Choroid plexus epithelial cell (primary cell): ENCODE results near the gene TUBB.
"Not testable (repeated sequence)": the region's sequence is repeated elsewhere in the genome, so short reads cannot be mapped to it uniquely, and the experiment has no call there.

Source experiments
- DNase-seq: peaks from one replicate; pipeline ENCODE4 v3.0.0-alpha.2; 2010; ENCODE audit warnings: low read depth
- H3K4me3 ChIP-seq: 2 replicates; pipeline ENCODE4 v1.5.1; 2011; ENCODE audit warnings: low read depth, mild to moderate bottlenecking, control low read depth, low read length, moderate library complexity
- CTCF ChIP-seq: conservative IDR thresholded peaks from 2 replicates; pipeline ENCODE4 v1.5.1; 2011; ENCODE audit warnings: low read depth, mild to moderate bottlenecking, control low read depth, inconsistent platforms, low read length, moderate library complexity

Gene TUBB

GRCh38 chr6:30722280-30723112 lies 2.3 kb downstream of the TUBB start:
- TF ChIP-seq CTCF, result peak; percentile 92
- DNase-seq, result peak; percentile 79

GRCh38 chr6:30723159-30723842 lies 3.1 kb downstream of the TUBB start:
- DNase-seq, result not testable (repeated sequence)
- peak overlapping the region; percentile 88 for H3K4me3 ChIP-seq

More at GRCh38 chr6:30722280-30723112, 2.3 kb downstream of the TUBB start:
- H3K4me3 ChIP-seq, result peak overlapping the region; percentile 88

GRCh38 chr6:30723843-30724741 lies 3.9 kb downstream of the TUBB start:
- H3K4me3 ChIP-seq, DNase-seq: not testable (repeated sequence)

- H3K4me3 ChIP-seq, result no peak overlapping the region
- TF ChIP-seq CTCF, result no peak
- no peak for DNase-seq
Measured at GRCh38 chr6:30724906-30725667, 4.9 kb downstream of the TUBB start.

- TF ChIP-seq CTCF, result no peak
- peak; percentile 37 for DNase-seq
- no peak overlapping the region for H3K4me3 ChIP-seq
Measured at GRCh38 chr6:30725713-30726505, 5.8 kb downstream of the TUBB start.

GRCh38 chr6:30726506-30727413 lies 6.6 kb downstream of the TUBB start:
- H3K4me3 ChIP-seq, result no peak overlapping the region
- TF ChIP-seq CTCF, result no peak

More at GRCh38 chr6:30726506-30727413, 6.6 kb downstream of the TUBB start:
- no peak for DNase-seq
